Measurements from ENCODE around the gene PRRT1. TPM values are rescaled to one million over a fixed set of nuclear protein-coding genes. Genes with fewer than 3 reads are reported as not detected.

Gene PRRT1
- total RNA-seq, 4 donors from 2014 or later = 1.2 to 4.8 (median 3.1) TPM

- Histone ChIP-seq H3K27ac (no peak overlapping the region), H3K27me3 (no peaks in the 10 kb centered on the region), H3K4me3 (no peak overlapping the region), H3K4me1 (peaks cover 4 to 42% (median 17%) of the 10 kb centered on the region in 3 donors), H3K36me3 (peaks cover 0 to 60% of the 10 kb centered on the region in 2 donors), H3K9me3 (no peaks in the 10 kb centered on the region)
- no peak for TF ChIP-seq CTCF (IDR thresholded peaks at IDR 0.05)
- no peak for TF ChIP-seq POLR2A (IDR thresholded peaks at IDR 0.05)
- no peak for TF ChIP-seq POLR2AphosphoS5 (IDR thresholded peaks at IDR 0.05)
- no peak for TF ChIP-seq EP300 (IDR thresholded peaks at IDR 0.05)
- WGBS, 2 donors (ENCODE audit: low coverage in 1 of 2) = 80 to 92% methylated on average over 6 to 9 of the region's 9 CpGs
- no peak for ATAC-seq
Measured at GRCh38 chr6:32156891-32157290, 5.2 kb upstream of the PRRT1 start.

GRCh38 chr6:32154514-32155161 is 2.9 kb upstream of the PRRT1 start:
- peak overlapping the region; percentile 77 to 95 (median 94) for H3K27ac ChIP-seq
- H3K4me3 ChIP-seq = peak overlapping the region; percentile 65 to 68
- TF ChIP-seq CTCF (IDR thresholded peaks at IDR 0.05) (peak in 3 of 4 experiments; percentile 65 to 76 (median 73)), POLR2AphosphoS5 (IDR thresholded peaks at IDR 0.05) (no peak)
- H3K27me3 ChIP-seq = no peaks in the 10 kb centered on the region
- peaks cover 0 to 39% of the 10 kb centered on the region in 2 donors for H3K36me3 ChIP-seq
- 0 to 1% methylated on average over 9 to 11 of the region's 34 CpGs for WGBS, 2 donors (ENCODE audit: low coverage in 1 of 2)
- peaks cover 4 to 63% (median 24%) of the 10 kb centered on the region in 3 donors for H3K4me1 ChIP-seq
- peak; percentile 63 for ATAC-seq
- no peaks in the 10 kb centered on the region for H3K9me3 ChIP-seq

- H3K4me1 ChIP-seq = peaks cover 4 to 67% (median 24%) of the 10 kb centered on the region in 3 donors
- 0 to 1% methylated on average over 12 to 13 of the region's 52 CpGs for WGBS, 2 donors (ENCODE audit: low coverage in 1 of 2)
- peak; percentile 91 for ATAC-seq
- no peaks in the 10 kb centered on the region for H3K9me3 ChIP-seq
- peak within 1 kb of the TSS; percentile 77 to 95 (median 94) for H3K27ac ChIP-seq
- peaks cover 0 to 41% of the 10 kb centered on the region in 2 donors for H3K36me3 ChIP-seq
- H3K4me3 ChIP-seq = peak within 1 kb of the TSS; percentile 65 to 68
- TF ChIP-seq POLR2A (IDR thresholded peaks at IDR 0.05) (peak; percentile 12 to 38), EP300 (IDR thresholded peaks at IDR 0.05) (no peak), POLR2AphosphoS5 (IDR thresholded peaks at IDR 0.05) (peak; percentile 63), CTCF (IDR thresholded peaks at IDR 0.05) (peak in 3 of 4 experiments; percentile 35 to 45 (median 45))
- H3K27me3 ChIP-seq = no peaks in the 10 kb centered on the region
Measured at GRCh38 chr6:32153564-32154513, 2.1 kb upstream of the PRRT1 start, which contains the start of gene PPT2. TSS of gene PPT2 (plus strand) at chr6:32154141. CDS start at chr6:32154595, 454 bp downstream.

GRCh38 chr6:32152769-32153563 is 1.2 kb upstream of the PRRT1 start:
- H3K27me3 ChIP-seq = no peaks in the 10 kb centered on the region
- H3K36me3 ChIP-seq = peaks cover 0 to 41% of the 10 kb centered on the region in 2 donors
- H3K4me3 ChIP-seq = peak overlapping the region; percentile 65 to 68
- 12 to 26% methylated on average over 6 to 19 of the region's 35 CpGs for WGBS, 2 donors (ENCODE audit: low coverage in 1 of 2)
- peaks cover 4 to 67% (median 24%) of the 10 kb centered on the region in 3 donors for H3K4me1 ChIP-seq
- no peaks in the 10 kb centered on the region for H3K9me3 ChIP-seq
- no peak for TF ChIP-seq POLR2A (IDR thresholded peaks at IDR 0.05)
- TF ChIP-seq POLR2AphosphoS5 (IDR thresholded peaks at IDR 0.05) = no peak
- TF ChIP-seq CTCF (IDR thresholded peaks at IDR 0.05) = no peak
- no peak for TF ChIP-seq EP300 (IDR thresholded peaks at IDR 0.05)
- ATAC-seq = peak; percentile 23
- peak overlapping the region; percentile 77 to 95 (median 94) for H3K27ac ChIP-seq
